T-cell (primary cell): ENCODE measurements around the gene IL10RB. TPM values are rescaled to one million over a fixed set of nuclear protein-coding genes. Genes with fewer than 3 reads are reported as not detected.

ENCODE experiments used
- ATAC-seq, 4 experiments: fragments of 200-7000 bp in 3 of 4; fragments of 150-1000 bp in 1 of 4; cut with Tn5 transposase; replicated peaks in 1 of 4; 1 replicate in 3 of 4; 2 replicates in 1 of 4; pipeline ENCODE4 v1.10.0; 2021; ENCODE audit warnings: moderate library complexity in 3 of 4, mild to moderate bottlenecking in 2 of 4, moderate number of reproducible peaks in 1 of 4
- CTCF ChIA-PET, 2 donors: fragments of 300-600 bp; sonication (Branson Sonifier 250); formaldehyde crosslinking; loops; one replicate each; lab custom pipeline; 2022; ENCODE audit warnings: antibody characterized with exemption in 2 of 2; lab: Charles Lee
- POLR2A ChIA-PET, 2 donors: fragments of 300-600 bp; sonication (Branson Sonifier 250); formaldehyde crosslinking; loops; one replicate each; lab custom pipeline; 2022; ENCODE audit warnings: antibody characterized with exemption in 2 of 2; lab: Charles Lee
- DNase-seq, 35 experiments: peaks; one replicate each; pipeline versions ENCODE4 v3.0.0 to v3.0.0-alpha.2; 2013 to 2023
- H3K27ac ChIP-seq: one replicate; pipeline ENCODE4 v1.5.1; 2013; ENCODE audit warnings: low read length
- H3K27me3 ChIP-seq, 2 experiments: replicated peaks in 1 of 2; 1 replicate in 1 of 2; 2 replicates in 1 of 2; pipeline versions ENCODE4 v1.6.1 to v1.7.0; 2013; ENCODE audit warnings: low read length in 1 of 2, mixed read lengths in 1 of 2; ENCODE audit not compliant: control insufficient read depth in 2 of 2, insufficient read depth in 2 of 2; ENCODE audit errors: extremely low read depth in 1 of 2
- H3K36me3 ChIP-seq, 2 donors: 1 replicate in 1 of 2; 2 replicates in 1 of 2; pipeline versions ENCODE4 v1.6.1 to v1.7.0; 2013; ENCODE audit warnings: low read length in 1 of 2; ENCODE audit not compliant: control insufficient read depth in 2 of 2, insufficient read depth in 1 of 2; ENCODE audit errors: extremely low read depth in 1 of 2
- H3K4me1 ChIP-seq, 2 experiments: 1 replicate in 1 of 2; 2 replicates in 1 of 2; pipeline versions ENCODE4 v1.6.1 to v1.7.0; 2013; ENCODE audit warnings: low read length in 2 of 2, mixed read lengths in 1 of 2; ENCODE audit not compliant: insufficient read depth in 2 of 2, control insufficient read depth in 1 of 2; ENCODE audit errors: extremely low read depth in 1 of 2
- H3K4me3 ChIP-seq, 2 donors: 1 replicate in 1 of 2; 2 replicates in 1 of 2; pipeline versions ENCODE4 v1.5.1 to v1.7.0; 2013; ENCODE audit warnings: mild to moderate bottlenecking in 2 of 2, low read length in 1 of 2, moderate library complexity in 1 of 2; ENCODE audit not compliant: control insufficient read depth in 1 of 2; ENCODE audit errors: extremely low read depth in 1 of 2
- H3K9me3 ChIP-seq: 2 replicates; pipeline ENCODE4 v1.7.0; 2013
- H3K27ac Mint-ChIP-seq, 2 donors: one replicate each; pipeline ENCODE4 v1.8.0; 2020 to 2021; ENCODE audit warnings: mild to moderate bottlenecking in 2 of 2, mixed read lengths in 2 of 2
- H3K27me3 Mint-ChIP-seq, 2 donors: one replicate each; pipeline ENCODE4 v1.8.0; 2021 to 2022; ENCODE audit warnings: mixed read lengths in 2 of 2
- H3K36me3 Mint-ChIP-seq: one replicate; pipeline ENCODE4 v1.8.0; 2021; ENCODE audit warnings: mixed read lengths
- H3K4me1 Mint-ChIP-seq, 3 donors: one replicate each; pipeline ENCODE4 v1.8.0; 2020 to 2022; ENCODE audit warnings: mixed read lengths in 3 of 3, mild to moderate bottlenecking in 1 of 3
- H3K4me3 Mint-ChIP-seq, 3 donors: one replicate each; pipeline ENCODE4 v1.8.0; 2020 to 2022; ENCODE audit warnings: mild to moderate bottlenecking in 3 of 3, mixed read lengths in 3 of 3, moderate library complexity in 3 of 3
- H3K9me3 Mint-ChIP-seq, 3 donors: one replicate each; pipeline ENCODE4 v1.8.0; 2020 to 2022; ENCODE audit warnings: mixed read lengths in 3 of 3
- WGBS: methylation state at CpG from one replicate; pipeline ENCODE4 v1.1.5; 2013; ENCODE audit warnings: missing lambda C conversion rate; ENCODE audit not compliant: insufficient coverage; 5-methylcytosine and 5-hydroxymethylcytosine counted together
- total RNA-seq, 35 experiments: library from RNA in 6 of 35; stranded (reverse) in 6 of 35; fragments of 120-200 nt in 1 of 35; gene quantifications; one replicate each; pipeline versions ENCODE4 v1.2.1 to v1.2.4 and lab custom pipeline; 2013 to 2026

Gene IL10RB
- total RNA-seq, 5 donors from 2014 or later (not counting 1 experiment from before 2014, with no cell fraction given): 19.5 to 29.6 (median 25.6) TPM

DNA sequence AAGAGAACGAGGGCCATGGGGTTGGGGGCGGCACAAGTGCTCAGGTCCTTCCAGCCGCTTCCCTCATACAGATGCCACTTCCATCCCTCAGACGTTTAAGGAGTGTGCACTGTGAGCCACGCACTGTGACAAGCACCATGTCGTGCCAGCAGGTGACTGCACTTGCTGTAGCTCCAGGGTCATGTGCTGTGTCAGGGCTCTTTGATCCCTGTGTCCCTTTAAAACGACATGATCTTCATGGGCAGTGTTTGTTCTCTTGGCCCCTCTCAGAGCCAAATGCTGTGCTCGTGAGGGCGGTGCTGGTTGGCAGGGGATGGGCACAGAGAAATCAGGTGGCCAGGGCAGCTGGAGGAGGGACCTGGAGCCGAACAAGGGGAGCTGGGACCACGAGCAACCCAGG lies 19.9 kb downstream of the IL10RB start:
- 93% methylated on average over 11 of the region's 11 CpGs for WGBS
- Mint-ChIP-seq H3K9me3 (no peaks in the 10 kb centered on the region), H3K36me3 (peaks cover 52% of the 10 kb centered on the region)

DNA sequence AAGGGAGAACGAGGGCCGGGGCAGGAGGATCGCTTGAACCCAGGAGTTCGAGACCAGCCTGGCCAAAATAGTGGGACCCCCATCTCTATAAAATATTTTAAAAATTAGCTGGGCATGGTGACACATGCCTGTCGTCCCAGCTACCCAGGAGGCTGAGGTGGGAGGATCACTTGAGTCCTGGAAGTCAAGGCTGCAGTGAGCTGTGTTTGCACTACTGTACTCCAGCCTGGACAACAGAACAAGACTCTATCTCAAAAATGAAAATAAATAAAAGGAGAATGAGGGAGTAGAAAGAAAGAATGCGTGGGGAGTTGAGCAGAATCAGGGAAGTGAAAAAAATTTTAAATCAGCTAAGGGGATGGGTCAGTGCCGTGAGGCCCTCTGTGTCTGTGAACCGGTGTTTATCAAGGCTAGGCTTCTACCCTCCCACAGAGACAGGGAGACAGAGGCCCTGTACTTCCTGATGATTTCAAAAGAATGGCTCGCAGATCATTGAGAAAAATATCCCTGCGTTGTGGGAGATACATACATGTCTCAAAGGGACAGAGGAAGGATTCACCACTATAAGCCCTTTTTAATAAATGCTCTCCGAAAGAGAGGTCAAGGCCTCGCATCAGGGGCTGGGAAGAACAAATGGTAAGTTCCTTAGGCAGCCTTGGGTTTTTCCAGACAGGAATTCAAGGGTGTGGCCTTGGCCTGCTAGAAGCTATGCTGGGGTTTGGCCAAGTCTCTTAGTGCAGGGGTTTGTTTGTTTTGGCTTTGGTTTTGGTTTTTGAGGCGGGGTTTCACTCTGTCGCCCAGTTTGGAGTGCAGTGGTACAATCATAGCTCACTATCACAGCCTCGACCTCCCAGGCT lies 20.7 kb downstream of the IL10RB start:
- Histone ChIP-seq H3K27me3 (no peaks in the 10 kb centered on the region), H3K9me3 (no peaks in the 10 kb centered on the region), H3K4me3 (no peak overlapping the region), H3K4me1 (peaks cover 0 to 4% of the 10 kb centered on the region in 2 experiments), H3K36me3 (peaks cover 40 to 78% of the 10 kb centered on the region in 2 donors), H3K27ac (no peak overlapping the region)
- CTCF ChIA-PET: no interaction called here
- no peak for DNase-seq
- peak overlapping the region in 1 of 2 donors; percentile 52 for H3K27ac Mint-ChIP-seq
- WGBS: 100% methylated on average over 4 of the region's 15 CpGs
- peaks cover 8 to 14% (median 10%) of the 10 kb centered on the region in 3 donors for H3K4me1 Mint-ChIP-seq
- H3K9me3 Mint-ChIP-seq: no peaks in the 10 kb centered on the region
- no peak overlapping the region for H3K4me3 Mint-ChIP-seq
- POLR2A ChIA-PET: no interaction called here
- peaks cover 50% of the 10 kb centered on the region for H3K36me3 Mint-ChIP-seq
- no peaks in the 10 kb centered on the region for H3K27me3 Mint-ChIP-seq
- ATAC-seq: no peak

More for the DNA sequence above, 19.9 kb downstream of the IL10RB start:
- Histone ChIP-seq H3K27me3 (no peaks in the 10 kb centered on the region), H3K9me3 (no peaks in the 10 kb centered on the region), H3K4me3 (no peak overlapping the region), H3K4me1 (peaks cover 0 to 4% of the 10 kb centered on the region in 2 experiments), H3K36me3 (peaks cover 45 to 80% of the 10 kb centered on the region in 2 donors), H3K27ac (no peak overlapping the region)
- POLR2A ChIA-PET: no interaction called here
- Mint-ChIP-seq H3K4me1 (peaks cover 6 to 14% (median 8%) of the 10 kb centered on the region in 3 donors), H3K27ac (no peak overlapping the region), H3K4me3 (no peak overlapping the region), H3K27me3 (no peaks in the 10 kb centered on the region)
- DNase-seq (no peak), ATAC-seq (no peak)
- CTCF ChIA-PET: no interaction called here

DNA sequence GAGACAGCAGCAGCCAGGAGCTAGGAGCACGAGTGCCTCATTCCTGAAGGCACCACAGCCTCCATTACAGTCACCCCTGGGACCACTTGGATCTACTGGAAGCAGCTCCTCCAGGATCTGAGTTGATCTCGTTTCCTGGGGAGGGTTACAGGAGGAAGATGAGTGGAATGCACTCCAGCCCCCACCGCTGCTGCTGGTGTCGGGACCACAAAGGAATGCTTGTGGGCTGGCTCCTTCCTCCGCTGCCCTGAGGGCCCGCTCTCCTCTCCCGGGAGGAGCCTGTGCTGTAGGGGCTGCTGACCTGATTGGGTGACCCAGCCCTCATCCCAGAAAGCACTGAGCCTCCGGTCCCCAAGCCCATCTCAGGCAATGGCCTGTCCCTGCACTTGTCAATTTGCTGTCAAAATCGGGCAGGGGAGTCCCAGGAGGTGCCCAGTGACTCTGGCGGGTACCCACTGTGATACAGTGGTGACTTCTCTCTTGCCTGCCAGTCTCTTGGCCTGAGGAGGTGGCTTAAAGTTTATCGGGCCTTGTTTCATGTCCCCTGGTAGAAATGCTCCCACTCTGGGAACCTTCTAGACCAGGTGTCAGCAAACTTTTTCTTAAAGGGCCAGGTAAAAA lies 23.1 kb downstream of the IL10RB start:
- Histone ChIP-seq H3K36me3 (peaks cover 27 to 78% of the 10 kb centered on the region in 2 donors), H3K4me3 (no peak overlapping the region), H3K4me1 (peaks cover 7 to 20% of the 10 kb centered on the region in 2 experiments), H3K9me3 (no peaks in the 10 kb centered on the region), H3K27ac (no peak overlapping the region), H3K27me3 (no peaks in the 10 kb centered on the region)
- peaks cover 51% of the 10 kb centered on the region for H3K36me3 Mint-ChIP-seq
- no peaks in the 10 kb centered on the region for H3K27me3 Mint-ChIP-seq
- no peak overlapping the region for H3K27ac Mint-ChIP-seq
- CTCF ChIA-PET: no interaction called here
- peaks cover 24 to 28% (median 24%) of the 10 kb centered on the region in 3 donors for H3K4me1 Mint-ChIP-seq
- no peak for ATAC-seq
- H3K9me3 Mint-ChIP-seq: no peaks in the 10 kb centered on the region
- DNase-seq: no peak
- POLR2A ChIA-PET: no interaction called here
- 100% methylated on average over 8 of the region's 11 CpGs for WGBS
- no peak overlapping the region for H3K4me3 Mint-ChIP-seq

DNA sequence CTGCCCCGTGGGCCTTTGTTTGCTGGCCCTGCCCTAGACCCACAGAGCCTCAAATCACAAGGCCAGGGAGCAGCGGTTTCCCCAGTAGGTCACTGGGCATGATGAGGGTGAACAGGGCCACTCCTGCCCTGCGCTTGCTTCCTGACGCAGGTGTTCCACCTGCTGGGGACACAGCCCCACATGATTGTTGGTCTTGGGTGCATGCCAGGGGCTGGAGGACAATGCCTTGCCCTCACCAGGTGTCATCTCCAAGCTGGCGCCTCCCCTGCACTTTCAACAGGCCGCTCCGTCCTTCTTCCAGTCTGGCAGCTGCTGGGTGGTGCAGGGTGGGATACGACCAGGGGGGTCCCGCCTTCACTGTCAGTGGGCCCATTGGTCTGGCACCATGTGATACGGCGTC lies 24.3 kb downstream of the IL10RB start:
- peaks cover 24 to 68% of the 10 kb centered on the region in 2 donors for H3K36me3 ChIP-seq
- CTCF ChIA-PET: no interaction called here
- H3K4me3 Mint-ChIP-seq: no peak overlapping the region
- H3K4me1 ChIP-seq: peaks cover 7 to 22% of the 10 kb centered on the region in 2 experiments
- POLR2A ChIA-PET: no interaction called here
- no peaks in the 10 kb centered on the region for H3K27me3 ChIP-seq
- H3K27ac Mint-ChIP-seq: no peak overlapping the region
- H3K4me3 ChIP-seq: no peak overlapping the region
- H3K9me3 Mint-ChIP-seq: no peaks in the 10 kb centered on the region
- no peaks in the 10 kb centered on the region for H3K27me3 Mint-ChIP-seq
- H3K4me1 Mint-ChIP-seq: peaks cover 27 to 35% (median 30%) of the 10 kb centered on the region in 3 donors
- H3K27ac ChIP-seq: no peak overlapping the region
- 100% methylated on average over 8 of the region's 11 CpGs for WGBS
- H3K36me3 Mint-ChIP-seq: peaks cover 53% of the 10 kb centered on the region
- DNase-seq (no peak), ATAC-seq (no peak)
- no peaks in the 10 kb centered on the region for H3K9me3 ChIP-seq

DNA sequence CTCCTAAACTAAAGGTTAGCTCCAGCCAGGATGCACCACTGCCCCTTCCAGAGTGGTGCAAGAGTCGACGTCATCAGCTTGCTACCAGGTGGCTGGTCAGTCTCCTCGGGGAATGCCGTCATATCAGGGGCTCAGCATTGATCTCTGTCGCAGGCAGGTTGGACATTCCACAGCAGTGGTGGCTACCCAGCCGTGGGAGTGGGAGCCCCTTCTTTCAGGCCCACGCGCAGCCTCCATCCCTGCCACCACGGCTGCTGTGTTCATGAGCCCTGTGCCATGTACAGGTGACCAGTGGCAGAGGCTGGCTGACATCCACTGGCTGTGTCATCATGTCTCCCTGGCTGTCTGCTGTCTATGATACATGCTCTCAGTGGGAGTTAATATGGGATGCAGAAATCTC lies 25.5 kb downstream of the IL10RB start:
- Mint-ChIP-seq H3K4me3 (no peak overlapping the region), H3K4me1 (peaks cover 25 to 35% (median 27%) of the 10 kb centered on the region in 3 donors), H3K9me3 (no peaks in the 10 kb centered on the region), H3K27me3 (no peaks in the 10 kb centered on the region), H3K36me3 (peaks cover 46% of the 10 kb centered on the region), H3K27ac (peak overlapping the region in 1 of 2 donors; percentile 95)
- H3K27ac ChIP-seq: no peak overlapping the region
- H3K27me3 ChIP-seq: no peaks in the 10 kb centered on the region
- ChIA-PET POLR2A (no interaction called here), CTCF (no interaction called here)
- H3K4me1 ChIP-seq: peaks cover 7 to 22% of the 10 kb centered on the region in 2 experiments
- no peaks in the 10 kb centered on the region for H3K9me3 ChIP-seq
- no peak for ATAC-seq
- H3K36me3 ChIP-seq: peaks cover 13 to 66% of the 10 kb centered on the region in 2 donors
- DNase-seq: no peak
- 96% methylated on average over 9 of the region's 9 CpGs for WGBS
- no peak overlapping the region for H3K4me3 ChIP-seq

DNA sequence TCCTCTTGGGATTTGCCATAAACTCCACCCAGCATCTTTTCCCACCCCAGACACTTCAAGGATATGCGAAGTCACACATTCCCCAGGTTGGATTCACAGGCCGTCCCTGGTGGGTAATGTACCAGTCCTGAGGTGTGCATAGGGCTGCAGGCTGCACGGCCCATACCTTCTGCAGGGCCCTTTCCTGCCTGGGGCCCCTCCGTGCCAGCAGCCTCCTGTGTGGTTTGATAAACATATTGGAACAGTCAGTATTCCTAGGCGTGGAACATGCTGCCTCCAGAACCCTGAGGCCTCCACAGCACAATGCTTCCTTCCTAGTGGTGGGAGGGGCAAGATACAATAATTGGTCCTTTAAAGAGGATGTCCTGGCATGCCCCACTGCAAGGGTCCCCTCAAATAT lies 26.6 kb downstream of the IL10RB start:
- peaks cover 7 to 22% of the 10 kb centered on the region in 2 experiments for H3K4me1 ChIP-seq
- ChIA-PET POLR2A (no interaction called here), CTCF (interaction anchor here in 1 of 2 donors (0.6 kb wide), 1 partner anchor 192 kb away, joined by 3 read pairs; no protein-coding TSS in a partner anchor)
- DNase-seq (no peak), ATAC-seq (no peak)
- peak overlapping the region in 1 of 2 donors; percentile 95 for H3K27ac Mint-ChIP-seq
- no peak overlapping the region for H3K27ac ChIP-seq
- H3K4me3 ChIP-seq: no peak overlapping the region
- H3K36me3 ChIP-seq: peaks cover 10 to 55% of the 10 kb centered on the region in 2 donors
- no peaks in the 10 kb centered on the region for H3K9me3 Mint-ChIP-seq
- H3K4me3 Mint-ChIP-seq: no peak overlapping the region
- H3K27me3 ChIP-seq: no peaks in the 10 kb centered on the region
- no peaks in the 10 kb centered on the region for H3K27me3 Mint-ChIP-seq
- peaks cover 44% of the 10 kb centered on the region for H3K36me3 Mint-ChIP-seq
- 92% methylated on average over 2 of the region's 5 CpGs for WGBS
- peaks cover 29 to 35% (median 30%) of the 10 kb centered on the region in 3 donors for H3K4me1 Mint-ChIP-seq
- H3K9me3 ChIP-seq: no peaks in the 10 kb centered on the region
